HG03064 (cell line): ENCODE data around the gene AGAP1.

Experiments used
- ATAC-seq: cut with Tn5 transposase; IDR thresholded peaks from one replicate; pipeline ENCODE4 v1.9.1; 2021; ENCODE audit warnings: low read depth; ENCODE audit not compliant: unreplicated experiment

AGAP1 gene

GRCh38 chr2:235988271-235989015, 494.6 kb downstream of the AGAP1 start:
- ATAC-seq, result no peak

- ATAC-seq, result no peak
These were observed 495.7 kb downstream of the AGAP1 start for GRCh38 chr2:235989591-235989990.

- no peak for ATAC-seq
These were observed 496.5 kb downstream of the AGAP1 start for GRCh38 chr2:235990344-235990743.

GRCh38 chr2:235992024-235992423, 498.2 kb downstream of the AGAP1 start:
- no peak for ATAC-seq

- no peak for ATAC-seq
These were observed 502.6 kb downstream of the AGAP1 start for GRCh38 chr2:235996419-235996818.

- ATAC-seq, result no peak
These were observed 505.2 kb downstream of the AGAP1 start for GRCh38 chr2:235999011-235999410.

GRCh38 chr2:236001166-236001828, 507.5 kb downstream of the AGAP1 start:
- ATAC-seq, result no peak

GRCh38 chr2:236001854-236002253, 508.0 kb downstream of the AGAP1 start:
- ATAC-seq, result no peak

GRCh38 chr2:236008006-236008405, 514.2 kb downstream of the AGAP1 start:
- no peak for ATAC-seq

GRCh38 chr2:236008857-236009256, 515.0 kb downstream of the AGAP1 start:
- ATAC-seq, result no peak

- no peak for ATAC-seq
These were observed 517.3 kb downstream of the AGAP1 start for GRCh38 chr2:236010920-236011685.

GRCh38 chr2:236012155-236012554, 518.3 kb downstream of the AGAP1 start:
- no peak for ATAC-seq

- no peak for ATAC-seq
These were observed 520.7 kb downstream of the AGAP1 start for GRCh38 chr2:236014408-236015131.

- no peak for ATAC-seq
These were observed 521.3 kb downstream of the AGAP1 start for GRCh38 chr2:236015171-236015570.

- ATAC-seq, result no peak
These were observed 522.7 kb downstream of the AGAP1 start for GRCh38 chr2:236016496-236016895.

- no peak for ATAC-seq
These were observed 523.6 kb downstream of the AGAP1 start for GRCh38 chr2:236017446-236017845.

GRCh38 chr2:236019434-236019833, 525.6 kb downstream of the AGAP1 start:
- no peak for ATAC-seq

- no peak for ATAC-seq
These were observed 527.7 kb downstream of the AGAP1 start for GRCh38 chr2:236021499-236022057.

GRCh38 chr2:236022128-236022527, 528.3 kb downstream of the AGAP1 start:
- no peak for ATAC-seq

- no peak for ATAC-seq
These were observed 532.0 kb downstream of the AGAP1 start for GRCh38 chr2:236025892-236026291.
